GM19455 (cell line): ENCODE data around the gene RSPH6A.

Source experiments
- ATAC-seq: cut with Tn5 transposase; IDR thresholded peaks from one replicate; pipeline ENCODE4 v1.9.1; 2021; ENCODE audit not compliant: unreplicated experiment

Gene RSPH6A

GRCh38 chr19:45781214-45782161 is 33.6 kb downstream of the RSPH6A start:
- no peak for ATAC-seq

- no peak for ATAC-seq
Observed at GRCh38 chr19:45780448-45781213, 34.5 kb downstream of the RSPH6A start.

GRCh38 chr19:45780146-45780447 is 35.0 kb downstream of the RSPH6A start:
- no peak for ATAC-seq

GRCh38 chr19:45779231-45780145 is 35.6 kb downstream of the RSPH6A start:
- ATAC-seq: no peak

DNA sequence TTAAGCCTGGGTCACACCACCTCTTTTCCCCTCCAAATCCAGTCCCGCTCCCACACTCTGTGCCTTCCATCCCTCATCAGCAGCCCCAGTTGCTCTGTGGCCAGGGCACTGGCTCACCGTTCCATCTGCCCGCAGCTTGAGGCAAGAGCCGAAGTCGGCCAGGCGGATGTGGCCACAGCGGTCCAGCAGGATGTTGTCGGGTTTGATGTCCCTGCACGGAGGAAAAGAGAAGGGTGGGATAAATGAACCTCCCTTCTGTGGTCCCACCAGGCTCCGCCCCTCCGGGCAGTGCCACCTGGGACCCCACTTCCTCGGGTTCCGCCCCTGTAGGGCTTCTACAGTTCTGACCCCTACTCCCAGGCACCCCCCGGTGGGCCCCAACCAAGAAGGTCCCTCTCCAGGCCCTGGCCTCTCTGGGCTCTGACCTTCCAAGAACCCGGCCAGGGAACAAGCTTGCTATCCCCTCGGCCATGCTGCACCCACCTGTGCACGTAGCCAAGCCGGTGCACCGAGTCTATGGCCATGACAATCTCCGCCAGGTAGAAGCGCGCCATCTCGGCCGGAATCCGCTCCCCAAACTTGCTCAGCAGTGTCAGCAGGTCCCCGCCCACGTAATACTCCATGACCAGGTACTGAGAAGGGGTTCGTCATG is 37.0 kb downstream of the RSPH6A start:
- no peak for ATAC-seq

- no peak for ATAC-seq
Observed at GRCh38 chr19:45777395-45777961, 37.6 kb downstream of the RSPH6A start.

DNA sequence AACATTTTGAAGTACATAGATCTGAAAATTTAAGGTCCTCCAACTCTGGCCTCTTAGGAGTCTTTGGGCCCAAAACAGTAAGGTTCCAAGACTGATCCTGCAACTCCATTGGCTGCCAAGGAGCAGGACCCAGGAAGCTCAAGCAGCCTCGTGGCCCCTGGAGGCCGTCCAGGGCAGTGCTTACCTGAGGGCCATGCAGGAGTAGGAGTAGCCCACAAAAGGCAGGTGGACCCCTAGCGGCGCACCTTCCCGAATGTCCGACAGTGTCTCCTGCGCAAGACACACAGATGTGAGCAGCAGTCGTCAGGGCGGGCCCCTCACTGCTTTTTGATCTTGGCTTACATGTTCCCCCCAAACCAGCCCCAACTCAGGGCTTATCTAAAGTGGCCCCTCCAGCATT is 40.3 kb downstream of the RSPH6A start:
- ATAC-seq: no peak

GRCh38 chr19:45773384-45773783 is 41.7 kb downstream of the RSPH6A start:
- ATAC-seq: no peak

- ATAC-seq: no peak
Observed at GRCh38 chr19:45772912-45773311, 42.2 kb downstream of the RSPH6A start.

- no peak for ATAC-seq
Observed at GRCh38 chr19:45772130-45772840, 42.8 kb downstream of the RSPH6A start.

DNA sequence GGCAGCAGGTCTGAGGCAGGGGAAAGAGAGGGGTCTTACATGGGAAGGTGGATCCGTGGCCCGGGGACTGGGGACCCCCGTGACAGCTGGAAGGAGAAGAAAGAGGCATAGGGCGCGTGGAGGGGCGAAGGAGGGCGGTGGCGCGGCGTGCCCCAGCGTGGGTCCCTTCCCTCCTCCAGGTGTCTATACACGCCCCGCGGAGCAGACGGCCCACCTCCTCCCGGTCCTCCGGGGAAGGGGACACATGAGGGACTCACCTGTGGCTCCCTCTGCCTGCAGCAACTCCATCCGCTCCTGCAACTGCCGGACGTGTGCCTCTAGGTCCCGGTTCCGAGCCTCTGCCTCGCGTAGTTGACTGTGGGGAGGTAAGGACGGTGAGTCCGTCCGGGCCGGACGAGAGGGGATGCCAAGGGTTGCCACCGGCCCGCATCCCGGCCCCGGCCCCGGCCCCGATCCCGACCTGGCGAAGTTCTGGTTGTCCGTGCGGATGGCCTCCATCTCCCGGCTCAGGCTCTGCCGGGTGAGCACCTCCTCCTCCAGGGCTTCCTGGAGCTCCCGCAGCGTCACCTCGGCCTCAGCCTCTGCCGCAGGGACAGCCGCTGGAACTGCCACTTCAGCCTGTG is 43.7 kb downstream of the RSPH6A start:
- no peak for ATAC-seq

GRCh38 chr19:45770192-45771101 is 44.7 kb downstream of the RSPH6A start:
- peak; percentile 47 for ATAC-seq

DNA sequence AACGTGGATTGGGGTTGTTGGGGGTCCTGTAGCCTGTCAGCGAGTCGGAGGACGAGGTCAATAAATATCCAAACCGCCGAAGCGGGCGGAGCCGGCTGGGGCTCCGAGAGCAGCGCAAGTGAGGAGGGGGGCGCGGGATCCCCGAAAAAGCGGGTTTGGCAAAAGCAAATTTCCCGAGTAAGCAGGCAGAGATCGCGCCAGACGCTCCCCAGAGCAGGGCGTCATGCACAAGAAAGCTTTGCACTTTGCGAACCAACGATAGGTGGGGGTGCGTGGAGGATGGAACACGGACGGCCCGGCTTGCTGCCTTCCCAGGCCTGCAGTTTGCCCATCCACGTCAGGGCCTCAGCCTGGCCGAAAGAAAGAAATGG is 45.3 kb downstream of the RSPH6A start:
- no peak for ATAC-seq

DNA sequence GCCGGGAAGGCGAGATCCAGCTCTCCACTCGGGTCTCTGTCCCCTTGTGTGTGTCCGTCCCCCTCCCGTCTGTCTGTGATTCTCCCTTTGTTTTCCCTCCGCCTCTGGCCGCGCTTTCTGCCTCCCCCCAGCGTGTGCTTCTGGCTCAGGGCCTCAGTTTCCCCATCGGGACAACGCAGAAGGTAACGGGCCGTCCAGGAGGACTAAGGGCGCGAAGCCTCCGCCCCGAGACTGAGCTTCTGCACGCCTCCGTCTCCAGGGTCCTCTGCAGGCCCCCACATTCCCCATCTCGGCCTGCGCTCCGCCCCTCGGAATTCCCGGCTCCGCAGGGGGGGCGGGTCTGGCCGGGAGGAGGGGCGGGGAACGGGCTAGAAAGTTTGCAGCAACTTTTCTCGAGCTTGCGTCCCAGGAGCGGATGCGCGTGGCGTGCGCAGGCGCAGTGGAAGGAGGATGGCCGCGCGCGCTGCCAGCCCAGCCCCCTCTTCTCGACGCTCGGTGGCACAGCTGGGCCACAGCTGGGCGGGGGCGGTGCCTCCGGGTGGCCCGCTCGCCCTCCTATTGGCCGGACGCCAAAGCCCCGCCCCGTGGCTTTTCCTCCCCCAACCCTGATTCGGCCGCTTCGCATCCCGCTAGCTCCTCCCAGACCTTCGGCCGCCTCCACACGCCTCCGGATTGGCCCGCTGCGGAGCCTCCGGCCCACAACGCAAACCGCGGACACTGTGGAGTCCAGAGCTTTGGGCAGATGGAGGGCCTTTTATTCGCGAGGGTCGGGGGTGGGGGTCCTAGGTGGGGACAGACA is 45.9 kb downstream of the RSPH6A start, which contains the start of gene SIX5:
TSS of gene SIX5 (minus strand) at position 269 of the 799 bp plus-strand sequence. CDS start 408 bp downstream, outside the sequence.
- ATAC-seq: peak; percentile 56

DNA sequence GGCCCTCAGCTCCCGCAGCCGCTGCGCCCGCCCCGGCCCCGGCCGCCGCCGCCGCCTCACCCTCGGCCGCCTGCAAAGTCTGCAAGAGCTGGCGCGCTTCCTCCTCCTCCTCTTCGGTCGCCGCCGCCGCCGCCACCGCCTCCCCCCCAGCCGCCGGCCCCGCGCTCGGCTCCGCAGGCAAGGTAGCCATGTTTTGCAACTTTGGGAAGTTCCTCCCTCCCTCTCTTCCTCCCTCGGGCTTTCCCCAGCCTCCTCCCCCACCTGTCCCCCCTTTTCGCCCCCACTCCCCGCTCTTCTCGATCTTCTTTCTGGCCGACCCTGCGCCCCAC is 46.5 kb downstream of the RSPH6A start:
- ATAC-seq: no peak

DNA sequence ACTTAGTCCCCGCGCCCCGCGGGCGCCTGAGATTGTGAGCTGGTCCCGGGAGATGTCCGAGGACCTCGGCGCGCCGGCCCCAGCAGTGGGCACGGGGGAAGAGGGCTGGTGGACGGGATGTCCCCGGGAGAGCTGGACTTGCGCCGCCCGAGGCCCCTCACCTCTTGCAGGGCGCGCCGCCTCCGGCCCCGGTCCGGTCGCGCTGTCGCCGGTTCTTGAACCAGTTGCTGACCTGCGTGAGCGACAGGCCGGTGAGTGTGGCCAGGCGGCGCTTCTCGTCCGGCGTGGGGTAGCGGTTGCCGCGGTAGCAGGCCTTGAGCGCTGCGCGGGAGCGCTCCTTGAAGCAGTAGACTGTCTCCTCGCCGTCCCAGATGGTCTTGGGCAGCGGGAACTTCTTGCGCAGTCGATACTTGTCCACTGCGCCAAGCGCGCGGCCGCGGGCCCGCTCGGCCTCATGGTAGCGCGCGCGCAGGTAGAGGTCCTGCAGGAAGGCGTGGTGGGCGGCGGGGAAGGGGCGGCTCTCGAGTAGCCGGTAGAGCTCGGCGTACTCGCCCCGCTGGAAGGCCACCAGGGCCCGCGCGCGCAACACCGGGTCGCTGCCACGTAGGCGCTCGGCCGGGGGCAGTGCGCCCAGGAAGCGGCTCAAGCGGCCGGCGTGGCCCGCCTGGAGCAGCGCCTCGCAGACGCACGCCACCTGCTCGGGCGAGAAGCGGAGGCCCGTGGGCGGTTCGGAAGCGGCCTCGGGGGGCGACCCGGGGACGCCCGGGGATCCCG is 47.0 kb downstream of the RSPH6A start:
- no peak for ATAC-seq

GRCh38 chr19:45767410-45767880 is 47.7 kb downstream of the RSPH6A start:
- no peak for ATAC-seq
